Measurements from ENCODE around the gene FAM120B.

Gene FAM120B

DNA sequence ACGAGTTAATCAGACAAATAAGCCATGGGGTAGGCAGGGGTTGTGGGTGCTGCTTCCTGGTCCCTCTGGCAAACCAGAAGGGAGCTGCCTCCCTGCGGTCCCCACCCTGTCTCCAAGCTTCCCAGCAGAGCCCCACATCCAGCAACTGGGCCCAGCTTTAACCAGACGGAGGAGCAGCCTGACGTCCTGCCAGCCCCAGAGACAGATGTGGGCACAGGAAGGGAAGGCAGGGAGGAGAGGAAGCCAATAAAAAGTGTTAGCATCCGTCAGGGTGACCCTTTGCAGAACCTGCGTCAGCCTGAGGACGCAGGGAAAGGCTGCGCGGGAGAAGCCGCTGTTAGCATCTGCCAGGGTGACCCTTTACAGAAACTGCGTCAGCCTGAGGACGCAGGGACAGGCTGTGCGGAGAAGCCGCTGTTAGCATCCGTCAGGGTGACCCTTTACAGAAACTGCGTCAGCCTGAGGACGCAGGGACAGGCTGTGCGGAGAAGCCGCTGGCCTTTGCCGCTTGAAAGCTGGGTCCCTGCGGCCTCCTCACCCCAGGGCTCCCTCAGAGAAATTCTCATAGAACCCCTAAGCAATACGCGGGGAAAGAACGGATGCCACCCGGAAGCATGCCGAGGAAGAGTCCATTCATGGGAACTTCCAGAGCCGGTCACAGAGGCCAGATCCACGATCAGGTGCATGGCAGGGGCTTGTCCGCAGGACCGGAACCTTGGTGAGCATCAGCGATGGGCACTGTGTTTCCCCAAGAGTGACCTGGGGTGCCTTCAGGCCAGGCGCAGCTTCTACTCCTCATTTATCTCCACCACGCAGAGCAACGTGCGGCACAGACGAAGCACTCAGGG lies 31.6 kb upstream of the FAM120B start:
- H3K36me3 ChIP-seq (ENCODE audit: insufficient read depth, low read length): no peaks in the 10 kb centered on the region
- H3K4me3 ChIP-seq (ENCODE audit: low read length): no peak overlapping the region
- H3K4me2 ChIP-seq (ENCODE audit: low read length): no peak overlapping the region
- H3K27me3 ChIP-seq (ENCODE audit: control insufficient read depth, insufficient read depth, low read length): peaks cover 24% of the 10 kb centered on the region
- no peak overlapping the region for H3K9ac ChIP-seq (ENCODE audit: low read depth, low read length)
- H3K9me3 ChIP-seq (replicated peaks; ENCODE audit: low read length): no peaks in the 10 kb centered on the region
- peaks cover 16% of the 10 kb centered on the region for H3K4me1 ChIP-seq (ENCODE audit: control insufficient read depth, insufficient read depth, low read length)

DNA sequence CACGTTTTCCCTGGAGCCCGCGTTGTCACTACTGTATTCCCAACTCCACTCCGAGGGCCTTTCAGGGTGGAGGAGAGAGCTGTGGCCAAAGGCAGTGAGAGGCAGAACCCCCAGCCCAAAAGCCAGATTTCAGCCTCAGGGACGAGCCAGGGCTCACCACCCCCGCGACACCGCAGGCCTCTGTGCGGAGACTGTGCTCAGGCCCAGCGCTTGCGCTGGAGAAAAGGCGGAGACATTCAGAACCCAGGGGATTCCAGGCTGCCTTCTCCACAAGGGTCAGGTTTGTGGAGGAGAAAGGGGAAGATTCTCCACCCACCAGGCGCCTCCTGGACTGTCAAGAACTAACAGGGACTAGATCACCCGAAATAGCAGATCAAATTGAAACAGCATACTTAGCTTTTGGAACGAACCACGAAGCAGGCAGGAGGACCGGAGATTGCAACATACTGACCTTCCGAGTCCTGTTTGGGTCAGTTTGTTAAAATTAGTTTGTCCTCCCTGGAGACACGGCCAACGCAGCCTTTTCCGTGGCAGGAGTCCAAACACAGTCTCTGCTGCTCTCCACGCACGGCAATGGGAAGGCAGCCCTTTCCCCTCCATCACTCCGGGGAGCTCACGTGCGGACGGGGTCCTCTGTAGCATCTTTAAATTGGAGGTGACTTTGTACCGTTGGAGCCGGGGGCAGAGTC lies 30.0 kb upstream of the FAM120B start:
- Histone ChIP-seq H3K9me3 (replicated peaks; ENCODE audit: low read length) (no peaks in the 10 kb centered on the region), H3K36me3 (ENCODE audit: insufficient read depth, low read length) (no peaks in the 10 kb centered on the region), H3K27me3 (ENCODE audit: control insufficient read depth, insufficient read depth, low read length) (peaks cover 24% of the 10 kb centered on the region), H3K4me3 (ENCODE audit: low read length) (no peak overlapping the region), H3K4me2 (ENCODE audit: low read length) (peak overlapping the region; percentile 42), H3K9ac (ENCODE audit: low read depth, low read length) (no peak overlapping the region), H3K4me1 (ENCODE audit: control insufficient read depth, insufficient read depth, low read length) (peaks cover 19% of the 10 kb centered on the region)

DNA sequence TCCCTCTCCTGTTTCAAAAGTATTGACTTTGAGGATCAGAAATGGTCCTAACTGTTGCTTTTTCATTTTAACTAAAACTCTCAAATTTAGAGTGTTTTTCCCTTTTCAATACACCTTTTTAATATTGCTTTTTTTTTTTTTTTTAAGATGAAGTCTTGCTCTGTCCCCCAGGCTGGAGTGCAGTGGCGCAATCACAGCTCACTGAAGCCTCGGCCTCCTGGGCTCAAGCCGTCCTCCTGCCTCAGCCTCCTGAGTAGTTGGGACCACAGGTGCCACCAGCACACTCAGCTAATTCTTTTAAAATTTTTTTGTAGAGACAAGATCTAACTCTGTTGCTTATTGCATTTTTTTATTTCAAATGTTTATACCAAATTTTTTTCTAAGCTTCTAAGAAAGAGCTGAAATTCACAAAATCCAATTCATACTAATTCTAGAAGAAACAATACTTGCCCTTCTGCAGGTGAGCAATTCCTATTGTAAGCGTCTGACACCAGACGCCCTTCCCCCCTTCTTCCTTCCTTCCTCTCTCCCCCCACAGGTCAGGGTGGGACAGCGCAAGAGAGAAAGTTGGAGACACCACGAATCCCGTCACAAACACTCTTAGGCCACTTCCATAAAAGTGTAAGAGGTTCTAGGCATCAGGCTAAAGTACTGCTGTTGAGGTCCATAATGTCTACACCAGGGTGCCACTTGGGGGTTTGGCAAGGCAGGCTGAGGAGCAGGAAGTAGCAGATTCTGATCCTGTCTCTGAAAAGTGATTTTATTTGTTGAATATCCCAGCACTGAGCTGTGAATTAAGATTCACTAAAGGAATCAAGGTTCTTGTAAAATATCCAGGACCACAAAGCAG lies 28.4 kb upstream of the FAM120B start:
- Histone ChIP-seq H3K9me3 (replicated peaks; ENCODE audit: low read length) (no peaks in the 10 kb centered on the region), H3K36me3 (ENCODE audit: insufficient read depth, low read length) (no peaks in the 10 kb centered on the region), H3K9ac (ENCODE audit: low read depth, low read length) (no peak overlapping the region), H3K4me3 (ENCODE audit: low read length) (no peak overlapping the region), H3K27me3 (ENCODE audit: control insufficient read depth, insufficient read depth, low read length) (peaks cover 22% of the 10 kb centered on the region), H3K4me1 (ENCODE audit: control insufficient read depth, insufficient read depth, low read length) (peaks cover 19% of the 10 kb centered on the region), H3K4me2 (ENCODE audit: low read length) (no peak overlapping the region)

DNA sequence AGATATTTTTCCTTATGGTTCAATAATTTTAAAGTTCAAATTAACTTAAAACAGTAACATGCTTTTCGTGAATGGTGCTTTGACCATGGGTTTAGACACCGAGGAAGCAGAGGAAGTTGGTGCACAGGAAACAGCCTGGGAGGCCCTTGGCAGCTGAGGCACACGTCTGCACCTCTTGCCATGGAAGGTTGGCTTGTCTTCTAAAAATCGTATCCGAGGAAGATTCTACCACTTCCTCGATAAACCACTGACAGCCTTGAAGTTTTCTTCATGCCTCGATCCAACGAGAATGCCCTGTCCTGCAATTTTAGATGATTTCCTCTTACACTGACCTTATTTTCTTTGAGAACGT lies 27.8 kb upstream of the FAM120B start:
- H3K9me3 ChIP-seq (replicated peaks; ENCODE audit: low read length): no peaks in the 10 kb centered on the region
- no peaks in the 10 kb centered on the region for H3K36me3 ChIP-seq (ENCODE audit: insufficient read depth, low read length)
- peaks cover 20% of the 10 kb centered on the region for H3K27me3 ChIP-seq (ENCODE audit: control insufficient read depth, insufficient read depth, low read length)
- H3K4me2 ChIP-seq (ENCODE audit: low read length): no peak overlapping the region
- peaks cover 19% of the 10 kb centered on the region for H3K4me1 ChIP-seq (ENCODE audit: control insufficient read depth, insufficient read depth, low read length)
- H3K9ac ChIP-seq (ENCODE audit: low read depth, low read length): no peak overlapping the region
- H3K4me3 ChIP-seq (ENCODE audit: low read length): no peak overlapping the region

DNA sequence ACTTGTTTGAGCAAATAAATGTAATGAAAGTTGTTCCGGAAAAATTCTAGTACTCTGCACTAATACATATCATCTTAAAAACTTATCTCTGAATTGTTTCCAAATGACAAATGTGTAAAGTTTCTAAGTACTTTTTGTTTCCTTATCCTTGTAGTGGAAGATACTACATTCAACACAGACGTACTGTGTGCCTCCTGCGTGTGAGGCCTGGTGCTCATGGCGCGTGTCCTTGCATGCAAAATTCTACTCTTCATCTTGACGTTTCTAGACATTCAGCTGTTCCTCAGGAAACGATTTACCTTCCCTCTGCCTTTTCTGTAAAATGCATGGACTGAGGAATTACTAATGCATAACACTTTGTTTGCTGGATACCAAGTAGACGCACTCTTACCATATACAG lies 27.1 kb upstream of the FAM120B start:
- Histone ChIP-seq H3K9me3 (replicated peaks; ENCODE audit: low read length) (no peaks in the 10 kb centered on the region), H3K9ac (ENCODE audit: low read depth, low read length) (no peak overlapping the region), H3K4me1 (ENCODE audit: control insufficient read depth, insufficient read depth, low read length) (peaks cover 19% of the 10 kb centered on the region), H3K27me3 (ENCODE audit: control insufficient read depth, insufficient read depth, low read length) (peaks cover 12% of the 10 kb centered on the region), H3K36me3 (ENCODE audit: insufficient read depth, low read length) (no peaks in the 10 kb centered on the region), H3K4me2 (ENCODE audit: low read length) (no peak overlapping the region), H3K4me3 (ENCODE audit: low read length) (no peak overlapping the region)

DNA sequence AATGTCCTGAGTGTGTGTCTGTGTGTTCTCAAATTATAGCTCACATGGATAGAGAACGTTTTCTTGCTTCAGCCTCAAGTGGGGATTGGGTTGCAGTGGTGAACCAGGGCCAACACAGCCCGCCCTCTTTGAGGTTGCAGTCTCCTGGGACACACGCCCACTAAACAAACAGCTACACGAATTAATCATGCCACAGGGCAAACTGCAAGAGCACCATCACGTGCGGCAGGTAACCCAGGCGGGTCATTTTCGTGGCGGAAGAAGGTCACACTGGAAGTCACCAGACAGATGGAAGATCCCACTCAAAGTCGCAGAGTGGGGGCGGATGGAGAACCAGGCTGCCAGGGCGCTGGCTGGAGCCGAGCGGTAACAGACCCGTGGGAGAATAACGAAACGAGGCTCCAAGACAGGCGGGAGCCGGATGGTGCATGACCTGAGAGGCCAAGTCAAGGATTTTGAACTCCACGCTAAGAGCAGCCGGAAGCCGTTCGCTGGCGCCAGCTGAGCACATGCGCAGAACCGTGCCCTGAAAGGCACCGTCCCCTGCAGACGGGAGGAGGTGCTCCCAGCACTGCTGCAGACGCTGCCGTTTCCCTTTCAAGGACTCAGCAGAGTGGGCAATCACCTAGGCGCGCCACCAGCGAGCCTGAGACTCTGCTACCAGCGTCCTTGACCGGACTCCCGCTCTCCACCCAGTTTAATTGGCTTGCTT lies 26.4 kb upstream of the FAM120B start:
- H3K4me2 ChIP-seq (ENCODE audit: low read length): peak overlapping the region; percentile 88
- no peaks in the 10 kb centered on the region for H3K9me3 ChIP-seq (replicated peaks; ENCODE audit: low read length)
- no peaks in the 10 kb centered on the region for H3K36me3 ChIP-seq (ENCODE audit: insufficient read depth, low read length)
- peaks cover 8% of the 10 kb centered on the region for H3K27me3 ChIP-seq (ENCODE audit: control insufficient read depth, insufficient read depth, low read length)
- peak overlapping the region; percentile 1 for H3K9ac ChIP-seq (ENCODE audit: low read depth, low read length)
- H3K4me3 ChIP-seq (ENCODE audit: low read length): peak overlapping the region; percentile 71
- H3K4me1 ChIP-seq (ENCODE audit: control insufficient read depth, insufficient read depth, low read length): peaks cover 19% of the 10 kb centered on the region

DNA sequence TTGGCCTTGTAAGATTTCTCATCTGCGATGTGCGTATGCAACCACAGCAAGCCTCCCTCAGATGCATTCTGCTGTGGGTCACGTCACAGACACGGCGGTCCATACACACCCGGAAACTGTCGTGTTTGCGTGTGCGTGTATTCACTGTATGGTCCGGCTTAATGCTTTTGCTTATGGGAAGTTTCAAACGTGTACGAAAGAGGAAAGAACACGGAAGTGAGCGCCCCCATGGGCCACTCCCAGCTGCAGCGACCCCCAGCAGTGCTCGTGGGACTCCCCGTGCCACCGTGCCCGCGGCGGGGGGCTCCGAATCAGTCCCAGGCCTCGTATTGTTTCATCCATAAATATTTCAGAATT lies 25.9 kb upstream of the FAM120B start:
- peak overlapping the region; percentile 71 for H3K4me3 ChIP-seq (ENCODE audit: low read length)
- peaks cover 19% of the 10 kb centered on the region for H3K4me1 ChIP-seq (ENCODE audit: control insufficient read depth, insufficient read depth, low read length)
- H3K9me3 ChIP-seq (replicated peaks; ENCODE audit: low read length): no peaks in the 10 kb centered on the region
- peaks cover 4% of the 10 kb centered on the region for H3K27me3 ChIP-seq (ENCODE audit: control insufficient read depth, insufficient read depth, low read length)
- peak overlapping the region; percentile 1 for H3K9ac ChIP-seq (ENCODE audit: low read depth, low read length)
- H3K36me3 ChIP-seq (ENCODE audit: insufficient read depth, low read length): no peaks in the 10 kb centered on the region
- H3K4me2 ChIP-seq (ENCODE audit: low read length): peak overlapping the region; percentile 88

DNA sequence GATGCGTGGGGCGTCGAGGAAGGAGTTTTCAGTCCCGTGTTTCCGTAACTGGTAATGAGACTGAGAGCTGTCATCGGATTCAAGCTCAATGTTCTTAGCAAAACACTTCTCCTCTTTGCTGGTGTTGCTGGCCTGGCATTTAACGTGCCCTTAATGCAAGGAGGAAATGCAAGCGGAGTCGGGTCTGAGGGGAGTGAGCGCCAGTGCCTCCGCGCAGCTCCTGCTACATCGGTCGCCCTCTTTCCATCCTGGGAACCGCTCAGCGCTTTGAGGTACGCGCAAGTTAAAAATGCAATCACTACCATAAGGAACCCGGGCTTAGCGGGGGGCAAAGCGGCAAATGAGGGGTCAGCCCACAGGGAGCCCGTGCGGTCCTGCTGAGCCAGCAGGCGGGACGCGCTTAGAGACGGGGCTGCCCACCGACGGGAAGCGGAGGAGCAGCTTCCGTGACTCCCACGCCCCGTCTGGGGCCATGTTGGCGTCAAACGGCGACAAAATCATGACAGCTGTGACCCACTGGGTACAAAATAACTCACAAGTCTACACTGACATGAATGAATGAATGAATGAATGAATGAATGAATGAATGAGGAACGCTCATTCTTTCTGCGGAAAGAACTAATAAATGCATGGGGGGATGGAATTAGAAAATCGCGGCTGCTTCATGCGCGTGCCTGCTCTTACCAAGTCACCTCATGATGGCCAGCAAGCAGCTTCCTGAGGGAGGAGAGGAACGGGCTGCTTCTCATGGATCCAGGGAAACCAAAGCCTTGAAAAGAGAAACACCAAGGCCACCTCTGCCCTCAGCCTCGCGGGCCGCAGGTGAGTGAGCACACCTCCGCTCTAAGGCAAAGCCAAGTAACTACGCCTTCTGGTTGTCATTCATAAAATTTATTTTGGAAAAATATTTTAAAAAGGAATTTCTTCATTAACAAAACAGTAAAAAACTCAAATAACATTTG lies 24.9 kb upstream of the FAM120B start:
- H3K4me1 ChIP-seq (ENCODE audit: control insufficient read depth, insufficient read depth, low read length): peaks cover 14% of the 10 kb centered on the region
- H3K27me3 ChIP-seq (ENCODE audit: control insufficient read depth, insufficient read depth, low read length): peaks cover 4% of the 10 kb centered on the region
- H3K4me3 ChIP-seq (ENCODE audit: low read length): no peak overlapping the region
- H3K9ac ChIP-seq (ENCODE audit: low read depth, low read length): no peak overlapping the region
- H3K9me3 ChIP-seq (replicated peaks; ENCODE audit: low read length): no peaks in the 10 kb centered on the region
- peak overlapping the region; percentile 88 for H3K4me2 ChIP-seq (ENCODE audit: low read length)
- no peaks in the 10 kb centered on the region for H3K36me3 ChIP-seq (ENCODE audit: insufficient read depth, low read length)

DNA sequence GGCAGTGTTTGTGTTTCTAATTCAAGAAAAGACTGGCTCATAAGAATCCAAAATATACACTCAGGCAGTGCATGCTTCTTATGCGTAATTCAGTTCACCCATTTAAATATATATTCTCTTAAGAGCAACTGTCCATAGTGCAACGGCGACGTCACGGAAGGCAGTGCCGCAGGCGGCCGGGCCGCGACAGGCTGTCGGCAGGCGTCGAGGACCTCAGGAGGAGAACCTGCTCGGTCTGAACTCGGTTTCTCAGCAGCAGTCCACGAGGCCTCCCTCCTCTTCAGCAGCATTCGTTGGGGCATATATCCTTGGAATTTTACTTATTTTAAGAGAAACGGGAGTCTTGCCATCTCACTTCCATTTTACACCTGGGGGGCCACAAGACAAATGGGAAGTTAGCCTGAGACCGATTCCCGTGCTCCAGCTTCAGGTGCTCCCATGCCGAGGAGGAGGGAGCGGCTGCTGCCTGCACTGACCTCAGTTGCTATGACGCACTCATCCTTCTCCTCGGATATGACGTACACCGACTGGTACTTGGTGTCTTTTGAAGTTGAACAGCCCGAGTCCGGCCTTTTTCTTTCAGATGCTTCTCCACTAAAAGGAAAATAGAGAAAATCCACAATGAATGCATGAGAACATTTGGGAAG lies 23.9 kb upstream of the FAM120B start:
- Histone ChIP-seq H3K4me2 (ENCODE audit: low read length) (no peak overlapping the region), H3K9ac (ENCODE audit: low read depth, low read length) (no peak overlapping the region), H3K4me3 (ENCODE audit: low read length) (no peak overlapping the region), H3K9me3 (replicated peaks; ENCODE audit: low read length) (no peaks in the 10 kb centered on the region), H3K27me3 (ENCODE audit: control insufficient read depth, insufficient read depth, low read length) (peaks cover 11% of the 10 kb centered on the region), H3K36me3 (ENCODE audit: insufficient read depth, low read length) (no peaks in the 10 kb centered on the region), H3K4me1 (ENCODE audit: control insufficient read depth, insufficient read depth, low read length) (peaks cover 10% of the 10 kb centered on the region)
